Small intestine (tissue), 16 donors: ENCODE measurements around the gene PRPF19. TPM values are rescaled to one million over a fixed set of nuclear protein-coding genes. Genes with fewer than 3 reads are reported as not detected.

ENCODE experiments used
- DNase-seq, 2 donors: peaks; one replicate each; pipeline versions ENCODE4 v3.0.0 to v3.0.0-alpha.2; 2013
- FAIRE-seq: peaks from 2 replicates; lab custom pipeline; 2012; peaks lifted over from hg19 to GRCh38; lab: Jason Lieb, UNC
- H3K27ac ChIP-seq, 3 donors: one replicate each; pipeline ENCODE4 v1.5.1; 2013; ENCODE audit warnings: low read length in 2 of 3, mild to moderate bottlenecking in 2 of 3, control low read depth in 1 of 3, inconsistent platforms in 1 of 3, low read depth in 1 of 3, moderate library complexity in 1 of 3
- H3K27me3 ChIP-seq, 3 donors: one replicate each; pipeline ENCODE4 v1.6.1; 2013; ENCODE audit warnings: low read length in 3 of 3, inconsistent platforms in 1 of 3; ENCODE audit not compliant: control insufficient read depth in 3 of 3, insufficient read depth in 3 of 3
- H3K36me3 ChIP-seq, 3 donors: one replicate each; pipeline ENCODE4 v1.6.1; 2013; ENCODE audit warnings: low read length in 3 of 3, inconsistent platforms in 1 of 3, low read depth in 1 of 3, mild to moderate bottlenecking in 1 of 3, moderate library complexity in 1 of 3; ENCODE audit not compliant: control insufficient read depth in 3 of 3, insufficient read depth in 2 of 3
- H3K4me1 ChIP-seq, 3 donors: one replicate each; pipeline ENCODE4 v1.6.1; 2013; ENCODE audit warnings: low read length in 2 of 3, inconsistent platforms in 1 of 3, low read depth in 1 of 3, mild to moderate bottlenecking in 1 of 3, moderate library complexity in 1 of 3; ENCODE audit not compliant: control insufficient read depth in 3 of 3, insufficient read depth in 2 of 3
- H3K4me3 ChIP-seq, 3 donors: one replicate each; pipeline ENCODE4 v1.5.1; 2013; ENCODE audit warnings: low read length in 3 of 3, control low read depth in 1 of 3, inconsistent platforms in 1 of 3, low read depth in 1 of 3, mild to moderate bottlenecking in 1 of 3, moderate library complexity in 1 of 3
- H3K9me3 ChIP-seq, 2 donors: one replicate each; pipeline ENCODE4 v1.6.1; 2013; ENCODE audit warnings: low read depth in 1 of 2, low read length in 1 of 2; ENCODE audit not compliant: control insufficient read depth in 2 of 2, insufficient read depth in 1 of 2
- WGBS, 3 donors: extraction: QIAGEN DNeasy Blood & Tissue Kit; methylation state at CpG; one replicate each; pipeline ENCODE4 v1.1.7; 2013; 5-methylcytosine and 5-hydroxymethylcytosine counted together
- long read RNA-seq, 10 donors: transcript quantifications; one replicate each; lab custom pipeline, GENCODE V29; 2026
- polyA plus RNA-seq, 4 donors: library from polyadenylated mRNA; stranded (reverse) in 3 of 4; unstranded in 1 of 4; fragments of 200-250 nt in 3 of 4; fragments of 120-200 nt in 1 of 4; gene quantifications; one replicate each; pipeline versions ENCODE4 v1.2.1 to v1.2.3, GENCODE V29; 2013
- donor health status: healthy with polysubstance abuse.
- donor health status: control.
- donor health status: control.
- donor health status: Bipolar disorder and iron deficiency.
- donor health status: healthy.

Gene PRPF19
- 100 to 1,000 TPM in 1 of 4 donors, 10 to 100 TPM in 3; 47.9 to 103 (median 80.7) TPM for polyA plus RNA-seq
- long read RNA-seq, donor 1, transcript PRPF19-201 (16 exons, 2,157 nt) = major isoform, 29 of 50 reads
- long read RNA-seq, donor 1, partial matches to known transcripts = 21 of 50 reads
- long read RNA-seq, donor 1, other reads (novel, unspliced or antisense) = 0 of 50 reads
- long read RNA-seq, donor 2, transcript PRPF19-201 (16 exons, 2,157 nt) = major isoform, 5 of 11 reads
- long read RNA-seq, donor 2, partial matches to known transcripts = 6 of 11 reads
- long read RNA-seq, donor 2, other reads (novel, unspliced or antisense) = 0 of 11 reads
- long read RNA-seq, donor 3, transcript PRPF19-201 (16 exons, 2,157 nt) = major isoform, 8 of 19 reads
- long read RNA-seq, donor 3, partial matches to known transcripts = 11 of 19 reads
- long read RNA-seq, donor 3, other reads (novel, unspliced or antisense) = 0 of 19 reads
- long read RNA-seq, donor 4 = 0 reads
- long read RNA-seq, donor 5 = 0 reads
- long read RNA-seq, donor 6, transcript PRPF19-201 (16 exons, 2,157 nt) = major isoform, 16 of 40 reads
- long read RNA-seq, donor 6, partial matches to known transcripts = 24 of 40 reads
- long read RNA-seq, donor 6, other reads (novel, unspliced or antisense) = 0 of 40 reads
- long read RNA-seq, donor 7 = 0 reads
- long read RNA-seq, donor 8 = 0 reads
- long read RNA-seq, donor 9, partial matches to known transcripts = 0 of 3 reads
- long read RNA-seq, donor 9, other reads (novel, unspliced or antisense) = 0 of 3 reads
- long read RNA-seq, donor 10, transcript PRPF19-201 (16 exons, 2,157 nt) = major isoform, 18 of 23 reads
- long read RNA-seq, donor 10, partial matches to known transcripts = 5 of 23 reads
- long read RNA-seq, donor 10, other reads (novel, unspliced or antisense) = 0 of 23 reads

GRCh38 chr11:60906132-60906972 lies at the start of gene PRPF19:
TSS of gene PRPF19 (minus strand) at chr11:60906585. CDS start at chr11:60906382, 203 bp downstream.
- no peak for FAIRE-seq
- peaks cover 0 to 15% (median 8%) of the 10 kb centered on the region in 3 donors for H3K4me1 ChIP-seq

GRCh38 chr11:60955571-60955970 lies 49.2 kb upstream of the PRPF19 start:
- H3K27ac ChIP-seq = no peak overlapping the region
- no peaks in the 10 kb centered on the region for H3K9me3 ChIP-seq
- peaks cover 0 to 7% (median 3%) of the 10 kb centered on the region in 3 donors for H3K4me1 ChIP-seq
- H3K36me3 ChIP-seq = no peaks in the 10 kb centered on the region
- DNase-seq (no peak), FAIRE-seq (no peak)
- H3K4me3 ChIP-seq = no peak overlapping the region
- WGBS, 3 donors = 46 to 52% (median 48%) methylated on average over 5 of the region's 5 CpGs
- H3K27me3 ChIP-seq = peaks cover 0 to 4% (median 2%) of the 10 kb centered on the region in 3 donors

More at GRCh38 chr11:60906132-60906972, at the start of gene PRPF19:
- 0 to 1% (median 0%) methylated on average over 66 to 75 of the region's 75 CpGs for WGBS, 3 donors
- peaks cover 3 to 21% (median 5%) of the 10 kb centered on the region in 3 donors for H3K36me3 ChIP-seq
- no peaks in the 10 kb centered on the region for H3K9me3 ChIP-seq
- H3K4me3 ChIP-seq = peak within 1 kb of the TSS; percentile 72 to 92 (median 76)
- DNase-seq = peak; percentile 98 to 99
- H3K27me3 ChIP-seq = no peaks in the 10 kb centered on the region
- peak within 1 kb of the TSS; percentile 92 to 96 (median 93) for H3K27ac ChIP-seq

- DNase-seq = no peak
- Histone ChIP-seq H3K9me3 (no peaks in the 10 kb centered on the region), H3K27ac (no peak overlapping the region), H3K36me3 (no peaks in the 10 kb centered on the region), H3K4me3 (no peak overlapping the region), H3K27me3 (peaks cover 0 to 11% (median 0%) of the 10 kb centered on the region in 3 donors), H3K4me1 (peaks cover 0 to 7% (median 3%) of the 10 kb centered on the region in 3 donors)
- no peak for FAIRE-seq
- 78 to 83% (median 81%) methylated on average over 5 of the region's 5 CpGs for WGBS, 3 donors
Observed at GRCh38 chr11:60954421-60954820, 48.0 kb upstream of the PRPF19 start.

- WGBS, 3 donors = 66 to 79% (median 70%) methylated on average over 6 of the region's 6 CpGs
- DNase-seq (no peak), FAIRE-seq (no peak)
- Histone ChIP-seq H3K9me3 (no peaks in the 10 kb centered on the region), H3K36me3 (no peaks in the 10 kb centered on the region), H3K27me3 (peaks cover 0 to 11% (median 0%) of the 10 kb centered on the region in 3 donors), H3K4me3 (no peak overlapping the region), H3K4me1 (peaks cover 0 to 7% (median 3%) of the 10 kb centered on the region in 3 donors), H3K27ac (no peak overlapping the region)
Observed at GRCh38 chr11:60953781-60954180, 47.4 kb upstream of the PRPF19 start.

- FAIRE-seq = no peak
- Histone ChIP-seq H3K4me1 (peaks cover 0 to 7% (median 3%) of the 10 kb centered on the region in 3 donors), H3K27ac (peak overlapping the region in 2 of 3 donors; percentile 48 to 84), H3K36me3 (no peaks in the 10 kb centered on the region), H3K4me3 (peak overlapping the region in 1 of 3 donors; percentile 31), H3K27me3 (peaks cover 0 to 11% (median 0%) of the 10 kb centered on the region in 3 donors), H3K9me3 (no peaks in the 10 kb centered on the region)
- 7 to 22% (median 20%) methylated on average over 2 to 3 of the region's 3 CpGs for whole genome bisulfite sequencing, 3 donors
- no peak for DNase-seq
Observed at GRCh38 chr11:60952742-60953170, 46.4 kb upstream of the PRPF19 start.

- H3K36me3 ChIP-seq = no peaks in the 10 kb centered on the region
- H3K9me3 ChIP-seq = no peaks in the 10 kb centered on the region
- 8 to 13% (median 9%) methylated on average over 23 of the region's 23 CpGs for WGBS, 3 donors
- H3K27ac ChIP-seq = peak within 1 kb of the TSS; percentile 48 to 84 (median 50)
- H3K4me3 ChIP-seq = peak within 1 kb of the TSS; percentile 30 to 50 (median 31)
- peaks cover 0 to 7% (median 3%) of the 10 kb centered on the region in 3 donors for H3K4me1 ChIP-seq
- peaks cover 0 to 11% (median 0%) of the 10 kb centered on the region in 3 donors for H3K27me3 ChIP-seq
- DNase-seq (peak; percentile 69), FAIRE-seq (no peak)
Observed at GRCh38 chr11:60951904-60952741, 45.7 kb upstream of the PRPF19 start, which contains the start of gene SLC15A3. TSS of gene SLC15A3 (minus strand) at chr11:60952176. CDS start at chr11:60951551, 625 bp downstream.

GRCh38 chr11:60951606-60951903 lies 45.2 kb upstream of the PRPF19 start:
- FAIRE-seq = no peak
- WGBS, 3 donors = 8 to 25% (median 10%) methylated on average over 5 to 8 of the region's 8 CpGs
- Histone ChIP-seq H3K27ac (peak overlapping the region; percentile 48 to 84 (median 50)), H3K4me1 (peaks cover 0 to 7% (median 3%) of the 10 kb centered on the region in 3 donors), H3K27me3 (peaks cover 0 to 11% (median 0%) of the 10 kb centered on the region in 3 donors), H3K4me3 (peak overlapping the region; percentile 30 to 50 (median 31)), H3K36me3 (peaks cover 0 to under 1% (median 0%) of the 10 kb centered on the region in 3 donors), H3K9me3 (no peaks in the 10 kb centered on the region)
- no peak for DNase-seq
